ENCODE data around the gene SLC13A3. TPM values are rescaled to one million over a fixed set of nuclear protein-coding genes. Genes with fewer than 3 reads are reported as not detected.

SLC13A3 gene
- total RNA-seq, 1 donor from 2014 or later, result 0.90 TPM

DNA sequence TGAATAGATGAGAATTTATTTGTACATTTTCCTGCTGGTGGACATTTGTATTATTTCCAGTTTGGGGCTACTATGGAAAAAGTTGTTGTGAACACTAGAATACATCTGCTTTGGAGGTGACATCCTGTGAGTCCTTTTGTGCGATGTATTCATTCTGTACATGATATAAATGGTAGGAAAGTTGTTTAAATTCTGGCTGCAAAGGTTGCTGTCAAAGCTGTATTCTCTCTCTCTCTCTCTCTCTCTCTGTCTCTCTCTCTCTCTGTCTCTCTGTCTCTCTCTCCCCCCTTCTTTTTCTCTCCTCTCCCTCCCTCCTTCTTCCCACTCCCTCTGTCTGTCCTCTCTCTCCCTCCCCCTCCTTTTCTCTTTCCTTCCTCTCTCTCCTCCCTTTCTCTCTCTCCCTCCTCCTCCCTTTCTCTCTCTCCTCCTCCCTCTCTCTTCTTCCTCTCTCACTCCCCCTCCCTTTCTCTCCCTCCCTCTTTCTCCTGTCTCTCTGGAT lies 25.3 kb downstream of the SLC13A3 start:
- H3K4me1 Mint-ChIP-seq (ENCODE audit: unreplicated experiment), result no peaks in the 10 kb centered on the region
- TF ChIP-seq CTCF (IDR thresholded peaks at IDR 0.05; ENCODE audit: unreplicated experiment), result no peak
- peaks cover 1% of the 10 kb centered on the region for H3K27me3 Mint-ChIP-seq (ENCODE audit: unreplicated experiment)
- H3K4me3 Mint-ChIP-seq (ENCODE audit: unreplicated experiment), result no peak overlapping the region
- peaks cover 5% of the 10 kb centered on the region for H3K9me3 Mint-ChIP-seq (ENCODE audit: unreplicated experiment)
- DNase-seq (ENCODE audit: low spot score), result no peak
- H3K27ac Mint-ChIP-seq (ENCODE audit: unreplicated experiment), result no peak overlapping the region
- H3K36me3 Mint-ChIP-seq (ENCODE audit: low read depth, unreplicated experiment), result no peaks in the 10 kb centered on the region

DNA sequence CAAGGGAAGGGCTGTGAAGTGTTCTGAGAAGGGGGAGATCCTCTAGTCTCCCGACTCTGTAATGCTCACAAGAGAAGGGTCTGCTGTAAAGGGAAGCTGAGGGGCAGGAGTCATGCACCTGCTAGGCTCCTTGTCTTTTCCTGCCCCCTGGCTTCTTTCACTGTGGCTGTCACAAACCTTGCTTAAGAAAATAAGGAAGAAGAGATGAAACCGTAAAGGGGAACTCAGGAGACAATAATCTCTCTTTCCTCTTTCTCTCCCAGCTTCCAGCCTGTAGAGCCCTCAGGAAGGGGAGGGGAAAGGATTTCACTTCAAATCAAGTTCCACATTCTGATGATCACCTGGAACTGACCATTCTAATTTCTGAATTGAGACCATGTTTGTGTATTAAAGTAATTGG lies 26.3 kb downstream of the SLC13A3 start:
- DNase-seq (ENCODE audit: low spot score), result no peak
- Mint-ChIP-seq H3K9me3 (ENCODE audit: unreplicated experiment) (peaks cover 5% of the 10 kb centered on the region), H3K27ac (ENCODE audit: unreplicated experiment) (no peak overlapping the region), H3K27me3 (ENCODE audit: unreplicated experiment) (peaks cover 1% of the 10 kb centered on the region), H3K36me3 (ENCODE audit: low read depth, unreplicated experiment) (no peaks in the 10 kb centered on the region), H3K4me1 (ENCODE audit: unreplicated experiment) (no peaks in the 10 kb centered on the region), H3K4me3 (ENCODE audit: unreplicated experiment) (no peak overlapping the region)
- TF ChIP-seq CTCF (IDR thresholded peaks at IDR 0.05; ENCODE audit: unreplicated experiment), result no peak

- Mint-ChIP-seq H3K27me3 (ENCODE audit: unreplicated experiment) (peaks cover 1% of the 10 kb centered on the region), H3K27ac (ENCODE audit: unreplicated experiment) (no peak overlapping the region), H3K4me1 (ENCODE audit: unreplicated experiment) (no peaks in the 10 kb centered on the region), H3K36me3 (ENCODE audit: low read depth, unreplicated experiment) (no peaks in the 10 kb centered on the region), H3K9me3 (ENCODE audit: unreplicated experiment) (peaks cover 5% of the 10 kb centered on the region), H3K4me3 (ENCODE audit: unreplicated experiment) (no peak overlapping the region)
- TF ChIP-seq CTCF (IDR thresholded peaks at IDR 0.05; ENCODE audit: unreplicated experiment), result no peak
- no peak for DNase-seq (ENCODE audit: low spot score)
Observed at GRCh38 chr20:46622165-46622564, 29.1 kb downstream of the SLC13A3 start.

- Mint-ChIP-seq H3K4me3 (ENCODE audit: unreplicated experiment) (no peak overlapping the region), H3K27ac (ENCODE audit: unreplicated experiment) (no peak overlapping the region), H3K27me3 (ENCODE audit: unreplicated experiment) (peaks cover 1% of the 10 kb centered on the region), H3K36me3 (ENCODE audit: low read depth, unreplicated experiment) (no peaks in the 10 kb centered on the region), H3K4me1 (ENCODE audit: unreplicated experiment) (no peaks in the 10 kb centered on the region), H3K9me3 (ENCODE audit: unreplicated experiment) (peaks cover 5% of the 10 kb centered on the region)
- no peak for DNase-seq (ENCODE audit: low spot score)
- no peak for TF ChIP-seq CTCF (IDR thresholded peaks at IDR 0.05; ENCODE audit: unreplicated experiment)
Observed at GRCh38 chr20:46621492-46621891, 29.8 kb downstream of the SLC13A3 start.

DNA sequence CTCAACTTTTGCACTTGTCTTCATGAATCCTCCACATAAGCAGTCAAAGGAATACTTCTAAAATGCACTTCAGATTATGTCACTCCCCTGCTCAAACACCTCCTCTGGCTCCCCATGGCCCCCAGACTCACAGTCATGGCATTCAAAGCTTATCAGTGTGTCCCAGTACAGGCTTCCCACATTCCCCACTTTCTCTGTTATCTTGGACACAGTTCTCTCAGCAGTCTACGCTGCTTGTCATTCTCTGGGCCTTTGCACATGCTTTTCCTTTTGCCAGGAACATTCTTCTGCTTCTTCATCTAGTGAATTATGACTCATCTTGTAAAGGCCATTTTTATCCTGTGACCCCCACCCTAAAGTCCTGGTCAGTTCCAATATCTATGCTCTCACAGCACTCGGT lies 31.8 kb downstream of the SLC13A3 start:
- H3K36me3 Mint-ChIP-seq (ENCODE audit: low read depth, unreplicated experiment), result no peaks in the 10 kb centered on the region
- no peak overlapping the region for H3K27ac Mint-ChIP-seq (ENCODE audit: unreplicated experiment)
- H3K4me1 Mint-ChIP-seq (ENCODE audit: unreplicated experiment), result no peaks in the 10 kb centered on the region
- peaks cover 5% of the 10 kb centered on the region for H3K9me3 Mint-ChIP-seq (ENCODE audit: unreplicated experiment)
- no peak for TF ChIP-seq CTCF (IDR thresholded peaks at IDR 0.05; ENCODE audit: unreplicated experiment)
- peaks cover 1% of the 10 kb centered on the region for H3K27me3 Mint-ChIP-seq (ENCODE audit: unreplicated experiment)
- no peak overlapping the region for H3K4me3 Mint-ChIP-seq (ENCODE audit: unreplicated experiment)
- no peak for DNase-seq (ENCODE audit: low spot score)

All from endothelial cell (in vitro differentiated cells).